Measurements from ENCODE around the gene MCTP1.

Gene MCTP1

DNA sequence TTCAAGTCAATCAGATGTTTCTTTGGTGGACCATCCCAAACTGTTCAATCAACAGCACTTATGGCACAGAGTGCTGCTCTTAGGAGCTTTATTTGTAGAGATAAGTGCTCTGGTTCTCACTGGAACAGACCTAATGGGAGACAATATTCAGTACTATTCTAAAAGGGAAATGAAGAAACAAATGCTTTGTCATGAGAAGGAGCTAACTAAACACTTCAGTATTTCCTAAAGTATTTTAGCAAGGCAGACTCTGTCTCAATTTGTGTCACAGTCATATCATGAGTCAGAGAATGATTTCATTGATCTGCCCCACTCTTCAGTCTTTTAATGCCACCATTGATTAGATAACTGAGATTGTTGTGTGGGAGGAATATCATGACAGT lies 491.1 kb downstream of the MCTP1 start:
- FAIRE-seq: no peak

DNA sequence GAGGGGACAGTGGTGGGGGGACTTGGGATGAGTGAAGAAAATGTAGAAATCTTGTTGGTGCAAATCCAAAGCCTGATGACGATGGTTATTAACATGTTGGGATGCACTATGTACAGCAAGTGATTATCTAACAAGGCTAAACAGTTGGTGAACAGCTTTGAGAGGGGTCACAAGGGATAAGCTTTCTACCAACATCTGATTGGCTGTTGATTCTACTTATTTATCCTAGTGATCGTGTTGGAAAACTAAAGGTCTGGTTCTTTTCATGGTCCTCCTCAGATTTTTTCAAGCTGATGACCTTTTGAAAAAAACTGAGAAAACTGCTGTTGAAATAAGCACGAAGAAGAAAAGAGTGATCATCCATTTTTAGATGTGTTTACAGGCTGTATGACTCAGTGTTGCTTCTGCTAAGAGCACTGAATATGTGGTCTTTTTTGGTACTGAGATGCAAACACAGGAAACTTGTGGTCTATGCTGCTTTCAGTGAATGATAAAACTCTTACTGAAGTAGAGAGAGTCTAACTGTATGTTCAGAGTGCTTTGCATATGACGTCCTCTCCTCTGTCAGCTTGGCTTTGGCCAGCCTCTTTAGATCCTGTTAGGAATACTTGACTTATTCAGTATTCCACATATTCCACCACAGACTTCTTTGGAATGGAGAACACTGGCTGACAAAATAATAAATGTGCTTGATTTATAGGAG lies 491.6 kb downstream of the MCTP1 start:
- FAIRE-seq: no peak

DNA sequence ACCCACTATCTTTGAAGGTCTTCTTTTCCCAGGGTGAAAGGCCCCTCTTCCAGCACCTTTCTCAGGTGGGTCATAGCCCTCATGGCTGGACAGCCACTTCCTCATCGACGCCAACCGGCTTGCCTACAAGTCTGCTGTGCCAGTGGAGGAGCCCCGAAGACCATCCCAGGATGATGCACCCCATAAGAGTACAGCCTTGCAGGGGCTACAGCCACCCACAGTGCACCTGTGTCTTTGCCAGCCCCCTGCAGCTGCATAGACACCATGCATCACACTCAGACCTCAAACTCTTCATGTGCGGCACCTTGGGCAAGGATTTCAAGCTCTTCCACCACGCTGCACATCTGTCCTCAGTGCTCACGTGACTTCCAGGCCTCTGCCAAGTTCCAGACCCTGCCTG lies 493.1 kb downstream of the MCTP1 start:
- FAIRE-seq: no peak

DNA sequence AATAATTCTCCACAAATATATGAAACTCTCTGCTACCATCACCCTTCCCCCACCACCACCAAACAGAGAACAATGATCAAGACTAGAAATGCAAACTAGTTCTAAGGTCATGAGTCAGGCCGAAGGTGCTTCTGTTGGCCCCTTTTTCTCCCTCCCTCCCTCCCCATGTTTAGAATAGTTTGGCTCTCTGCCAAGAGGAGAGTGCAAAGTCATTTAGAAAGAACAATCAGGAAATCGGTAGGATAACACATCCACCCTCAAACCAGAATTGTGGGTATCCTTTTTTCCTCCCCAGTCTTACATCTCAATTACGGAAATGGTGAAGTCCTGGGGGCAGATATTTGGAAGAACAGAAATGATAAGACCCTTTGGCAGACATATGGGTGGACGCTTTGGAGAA lies 496.4 kb downstream of the MCTP1 start:
- no peak for FAIRE-seq

GRCh38 chr5:94784536-94785505 lies 500.1 kb downstream of the MCTP1 start:
- FAIRE-seq: no peak

DNA sequence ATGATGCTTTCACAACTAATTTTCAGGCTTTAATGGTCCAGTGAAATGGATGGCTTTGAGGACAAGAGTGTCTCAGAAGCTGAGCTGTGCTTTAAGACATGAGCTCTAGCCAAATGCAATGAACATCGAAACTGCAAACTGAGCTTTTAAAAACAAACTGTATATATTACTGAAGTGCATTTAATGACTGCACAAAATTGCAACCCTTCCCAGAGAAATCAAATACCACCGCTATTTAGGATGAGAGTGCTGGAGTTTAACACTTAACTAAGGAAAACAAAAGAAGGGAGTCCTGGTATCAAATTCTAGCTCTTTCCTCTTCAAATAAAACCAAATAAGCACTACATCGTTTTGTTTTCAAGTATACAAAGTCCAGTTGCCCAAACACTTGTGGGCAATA lies 502.5 kb downstream of the MCTP1 start:
- FAIRE-seq: no peak

DNA sequence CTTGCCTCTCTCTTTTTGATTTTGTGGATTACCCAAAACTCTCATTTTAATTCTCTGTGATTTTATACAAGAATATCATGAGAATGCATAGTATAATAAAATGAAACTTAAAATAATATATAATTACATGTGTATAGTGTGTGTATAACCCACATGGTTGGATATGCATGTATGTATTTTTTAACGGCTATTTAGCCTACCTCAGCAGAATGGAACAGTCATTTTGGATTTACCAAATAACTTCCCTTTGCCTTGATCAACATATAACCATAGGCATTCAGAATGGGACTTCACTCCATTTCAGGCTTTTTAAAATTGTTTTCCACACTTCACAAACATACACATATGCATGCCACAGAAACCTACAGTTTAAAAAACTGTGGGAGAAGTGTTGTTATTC lies 505.2 kb downstream of the MCTP1 start:
- FAIRE-seq: no peak

- no peak for FAIRE-seq
These were observed 506.2 kb downstream of the MCTP1 start for GRCh38 chr5:94778732-94779131.

DNA sequence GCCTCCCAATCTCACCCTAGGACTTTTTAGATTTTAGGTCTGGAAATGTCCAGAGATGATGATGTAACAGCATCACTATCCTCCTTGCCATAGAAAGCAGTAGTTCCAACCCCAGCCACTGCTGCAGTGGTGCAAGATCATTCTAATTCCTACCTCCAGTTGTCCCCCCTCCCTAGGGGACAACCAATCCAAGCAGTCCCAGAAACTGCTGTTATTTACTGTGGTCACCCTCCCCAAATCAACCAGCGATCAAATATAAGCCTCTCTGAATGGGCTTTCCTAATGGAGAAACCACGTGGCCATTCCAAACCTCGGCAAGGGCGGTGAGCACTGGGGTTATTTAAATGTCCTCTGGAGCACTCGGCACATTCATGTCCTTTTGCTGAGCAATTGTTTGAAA lies 506.6 kb downstream of the MCTP1 start:
- no peak for FAIRE-seq

DNA sequence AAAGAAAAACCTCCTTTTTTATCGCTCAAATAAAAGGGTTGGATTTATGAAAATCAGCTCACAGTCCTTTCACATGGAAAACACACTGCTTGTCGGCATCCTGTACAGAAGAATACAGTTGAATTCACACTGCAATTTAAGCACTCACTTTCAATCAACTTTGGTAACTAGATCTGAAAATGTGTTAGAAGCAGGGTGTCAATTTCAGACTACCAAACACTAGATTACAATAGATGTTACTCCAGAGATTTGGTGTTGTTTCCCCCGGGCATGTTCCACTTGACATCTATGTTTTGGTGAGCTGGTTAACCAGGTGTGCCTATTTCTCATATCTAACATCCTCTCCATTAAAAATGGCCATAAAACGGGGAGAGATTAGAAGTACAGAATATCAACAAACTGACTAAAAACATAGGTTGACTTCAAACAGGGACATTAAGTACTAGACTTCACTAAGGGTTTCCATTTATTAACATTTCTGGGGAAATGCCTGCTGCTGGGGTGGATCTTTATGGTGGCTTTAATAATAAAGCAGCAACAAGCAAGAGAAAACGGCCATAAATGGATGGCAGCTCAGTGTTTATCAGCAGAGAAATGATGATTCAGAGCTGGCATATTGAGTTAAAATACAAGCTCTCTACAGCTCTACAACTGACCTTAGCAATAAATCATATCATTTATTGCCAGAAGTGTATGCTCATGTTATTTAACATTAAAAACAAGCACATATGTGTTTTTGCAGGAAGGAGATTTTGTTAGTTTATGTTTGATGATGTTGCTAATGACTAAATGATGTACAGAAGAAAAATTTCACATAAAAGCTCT lies 507.6 kb downstream of the MCTP1 start:
- FAIRE-seq: no peak

DNA sequence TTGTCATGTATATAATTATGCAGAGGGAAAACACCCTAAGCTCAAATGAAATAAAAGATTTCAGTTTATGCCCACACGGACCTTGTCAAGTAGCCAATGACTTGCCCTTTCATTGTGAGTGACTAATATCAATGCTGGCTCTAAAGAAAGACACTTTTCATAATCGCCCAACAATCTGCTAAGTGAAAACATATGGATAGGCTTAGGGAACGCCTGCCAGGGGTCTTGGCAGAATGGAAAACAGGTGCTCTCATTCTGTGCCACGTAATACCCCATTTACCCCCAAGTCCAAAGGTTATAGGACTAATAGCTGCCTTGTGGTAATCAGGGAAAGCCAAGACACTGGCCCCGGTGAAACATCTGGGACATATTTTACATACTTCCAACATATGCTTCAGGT lies 508.7 kb downstream of the MCTP1 start:
- no peak for FAIRE-seq

- FAIRE-seq: no peak
These were observed 509.8 kb downstream of the MCTP1 start for GRCh38 chr5:94775088-94775487.

DNA sequence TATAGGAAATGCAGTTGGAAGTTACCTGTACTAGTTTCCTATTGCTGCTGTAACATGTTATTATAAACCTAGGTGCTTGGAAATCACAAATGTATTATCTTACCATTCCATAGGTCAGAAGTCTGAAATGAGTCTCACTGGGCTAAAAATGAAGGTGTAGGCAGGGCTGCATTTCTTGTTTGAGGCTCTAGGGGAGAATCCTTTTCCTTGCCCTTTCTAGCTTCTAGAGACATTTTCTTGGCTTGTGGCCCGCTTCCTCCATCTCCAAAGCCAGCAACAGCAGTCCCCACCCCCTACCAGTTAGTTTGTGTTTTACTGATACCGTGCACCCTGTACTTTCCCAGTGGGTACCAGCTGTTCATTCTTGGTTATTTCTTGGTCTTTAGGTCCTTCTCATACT lies 513.2 kb downstream of the MCTP1 start:
- FAIRE-seq: no peak

DNA sequence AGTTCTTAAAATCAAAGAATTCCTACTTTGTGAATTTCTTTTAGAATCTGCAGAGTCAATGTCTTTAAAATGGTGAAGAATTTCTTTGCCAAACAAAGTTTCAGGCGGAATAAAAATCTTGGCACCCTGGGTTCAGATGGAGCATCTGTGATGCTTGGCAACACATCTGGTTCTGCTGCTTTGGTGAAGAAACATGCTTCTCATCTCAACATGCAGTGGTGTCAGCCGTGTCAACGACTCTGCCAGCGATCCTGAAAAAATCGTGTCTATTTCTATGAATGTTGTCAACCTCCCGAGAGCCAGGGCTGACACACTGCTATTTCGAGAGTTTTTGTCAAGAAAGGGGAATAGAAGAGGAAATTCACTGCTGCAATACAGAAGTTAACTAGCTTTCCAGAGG lies 514.9 kb downstream of the MCTP1 start:
- FAIRE-seq: no peak

DNA sequence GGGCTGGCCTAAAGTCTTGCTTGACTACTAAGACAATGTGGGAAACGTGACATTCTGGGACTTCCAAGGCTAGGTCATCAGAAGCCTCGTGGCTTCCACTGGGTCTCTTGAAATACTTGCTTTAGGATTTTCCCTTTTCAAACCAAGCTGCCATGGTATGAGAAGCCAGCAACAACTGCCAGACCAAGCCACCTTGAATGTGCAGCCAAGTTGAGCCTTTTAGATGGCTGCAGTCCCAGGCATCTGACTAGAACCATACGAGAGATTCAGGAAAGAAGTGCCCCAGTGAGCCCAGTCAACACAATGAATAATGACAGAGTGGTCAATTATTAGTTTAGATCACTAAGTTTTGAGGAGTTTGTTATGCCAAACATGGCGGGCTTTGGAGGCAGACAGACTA lies 523.1 kb downstream of the MCTP1 start:
- no peak for FAIRE-seq

DNA sequence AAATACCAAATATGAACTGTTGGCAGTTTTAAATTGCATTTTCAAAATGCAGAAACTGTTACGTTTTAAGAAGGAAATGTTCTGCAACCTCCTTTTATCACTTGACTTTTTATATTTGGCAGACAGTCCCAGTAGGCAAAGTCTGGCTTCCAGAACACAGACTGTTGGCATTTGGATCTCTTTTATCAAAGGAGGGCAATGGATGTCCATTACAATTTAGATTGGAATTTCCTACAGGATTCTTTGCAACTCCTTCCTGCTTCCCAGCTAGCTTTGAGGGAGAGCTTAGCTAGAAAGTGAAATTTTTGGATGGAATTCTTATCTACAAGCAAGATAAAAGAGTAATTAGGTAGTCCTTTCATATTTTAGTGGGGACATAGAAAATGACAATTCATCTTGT lies 523.8 kb downstream of the MCTP1 start:
- FAIRE-seq: no peak

GRCh38 chr5:94759961-94760360 lies 524.9 kb downstream of the MCTP1 start:
- FAIRE-seq: no peak

DNA sequence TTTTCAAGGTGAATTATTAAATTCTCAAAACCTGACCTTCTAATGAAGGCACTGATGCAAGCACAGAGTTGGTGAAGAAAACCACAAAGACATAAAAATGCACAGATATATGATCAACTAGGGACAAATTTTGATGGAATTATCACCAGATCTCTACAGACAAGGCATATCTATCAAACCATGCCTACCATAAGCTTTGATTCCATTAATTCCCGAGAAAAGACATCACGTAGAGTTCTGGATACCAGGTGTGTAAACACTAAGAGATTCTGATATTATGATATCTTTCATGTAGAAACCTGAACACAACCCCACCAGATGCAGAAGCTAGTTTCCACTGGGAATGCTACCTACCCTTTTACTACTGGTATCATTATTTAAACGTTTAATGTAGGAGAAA lies 525.9 kb downstream of the MCTP1 start:
- no peak for FAIRE-seq

DNA sequence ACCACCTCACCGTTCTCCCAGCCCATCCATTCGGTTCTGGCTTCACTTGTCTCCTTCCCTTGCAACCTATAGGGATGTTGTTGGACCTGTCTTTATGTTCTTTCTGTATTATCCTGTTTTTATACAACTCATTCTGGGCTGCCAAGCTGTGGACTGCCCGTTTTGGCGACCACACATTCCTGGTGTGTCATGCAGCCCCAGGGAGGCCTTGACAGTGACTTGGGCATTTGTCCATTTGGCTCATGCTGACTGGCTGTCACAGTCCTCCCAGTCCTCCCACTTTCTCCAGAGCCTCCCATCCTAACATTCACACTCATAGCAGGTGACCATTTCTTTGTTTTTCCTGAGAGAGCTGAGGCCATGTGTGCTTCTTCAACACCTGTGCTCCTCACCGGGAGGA lies 530.1 kb downstream of the MCTP1 start:
- no peak for FAIRE-seq

DNA sequence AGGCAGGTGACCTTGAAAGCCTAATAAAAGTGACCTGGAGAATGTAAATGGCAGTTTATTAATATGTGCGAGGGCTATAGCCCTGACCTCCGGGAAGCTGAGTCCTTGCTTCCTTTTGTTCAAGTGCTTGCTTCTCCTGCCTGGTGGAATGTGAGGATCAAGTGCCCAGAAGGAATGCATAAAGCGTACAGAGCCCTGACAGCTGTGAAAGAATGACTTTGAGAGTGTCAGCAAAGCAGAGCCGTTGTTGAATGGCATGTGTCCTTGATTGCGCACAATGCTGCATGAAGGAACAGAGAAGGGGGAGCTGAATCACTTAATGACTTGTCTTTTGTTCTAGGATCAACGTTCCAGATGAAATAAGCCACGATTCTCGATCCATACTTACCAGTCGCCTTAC lies 533.4 kb downstream of the MCTP1 start:
- FAIRE-seq: no peak

DNA sequence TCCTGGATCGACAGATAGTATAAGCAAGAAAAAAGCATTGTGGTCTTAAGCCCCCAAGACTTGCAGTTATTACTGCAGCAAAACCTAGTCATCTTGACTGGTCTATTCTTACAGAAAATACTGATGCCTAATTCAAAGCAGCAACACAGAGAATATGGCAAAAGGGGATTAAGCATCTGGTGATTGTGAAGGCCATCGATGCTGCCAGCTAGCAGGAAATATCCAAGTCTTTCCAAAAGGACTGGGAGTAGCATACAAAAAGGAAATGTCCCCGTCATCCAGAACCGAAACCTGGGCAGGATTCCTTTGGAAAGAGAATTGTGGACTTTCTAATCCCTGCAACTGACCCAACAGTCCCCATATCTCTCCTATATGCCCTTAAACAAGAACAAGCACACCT lies 534.2 kb downstream of the MCTP1 start:
- no peak for FAIRE-seq

DNA sequence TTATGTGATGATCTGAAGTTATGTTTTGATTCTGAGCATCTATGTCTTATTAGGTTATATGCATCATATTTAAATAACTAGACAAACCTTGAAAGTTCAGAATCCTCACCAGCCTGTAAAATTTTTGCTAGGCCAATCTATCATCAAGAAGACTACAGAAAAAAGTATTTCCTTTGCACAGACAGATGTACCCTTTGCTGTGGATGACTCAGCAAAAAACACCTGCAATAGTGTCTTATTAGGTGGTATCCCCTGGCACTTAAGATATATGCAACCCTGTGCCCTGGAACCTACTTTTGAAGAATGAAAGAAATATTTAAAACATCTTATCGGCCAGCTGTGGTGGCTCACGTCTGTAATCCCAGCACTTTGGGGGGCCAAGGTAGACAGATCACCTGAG lies 535.9 kb downstream of the MCTP1 start:
- FAIRE-seq: no peak

DNA sequence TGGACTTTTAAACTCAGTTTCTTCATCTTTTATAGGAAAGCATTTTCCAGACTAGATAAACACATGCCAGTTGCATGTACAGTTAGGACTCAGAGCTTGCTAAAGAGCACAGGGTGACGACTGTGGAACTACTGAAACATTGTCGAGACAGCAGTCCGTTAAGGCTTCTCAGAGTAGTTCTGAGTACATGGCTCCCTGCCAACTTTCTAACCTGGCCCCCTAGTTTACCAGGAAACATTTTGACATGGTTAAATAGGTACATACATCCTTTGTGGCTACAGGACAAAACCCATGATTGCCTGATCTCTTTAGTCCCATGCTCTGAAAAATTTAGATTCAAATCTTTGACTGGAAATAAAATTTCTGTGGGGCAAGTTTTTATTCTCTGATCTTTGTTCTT lies 536.7 kb downstream of the MCTP1 start:
- FAIRE-seq: no peak

GRCh38 chr5:94747371-94747770 lies 537.5 kb downstream of the MCTP1 start:
- FAIRE-seq: no peak

All from islet of Langerhans (tissue), 1 donor.